PC-9 (cell line): ENCODE results near the gene GPR34. TPM values are rescaled to one million over a fixed set of nuclear protein-coding genes. Genes with fewer than 3 reads are reported as not detected.

Experiments used
- BruUV-seq: library from RNA; stranded (reverse); fragments of 400-500 nt; replicated peaks from 2 replicates; lab custom pipeline; 2021; lab: Mats Ljungman, UMichigan
- CTCF ChIA-PET: fragments of 300-600 bp; sonication (Branson Sonifier 250); formaldehyde crosslinking; loops from one replicate; lab custom pipeline; 2022; ENCODE audit warnings: antibody characterized with exemption; lab: Charles Lee
- POLR2A ChIA-PET: fragments of 300-600 bp; sonication (Branson Sonifier 250); formaldehyde crosslinking; loops from one replicate; lab custom pipeline; 2022; ENCODE audit warnings: antibody characterized with exemption; ENCODE audit not compliant: unreplicated experiment; lab: Charles Lee
- DNase-seq, 2 experiments: peaks; one replicate each; pipeline versions ENCODE4 v3.0.0 to v3.0.0-alpha.2; 2015 to 2022; ENCODE audit warnings: mixed read lengths in 1 of 2
- H2AFZ ChIP-seq: fragments of 200-600 bp; sonication (generic); 2 replicates; pipeline ENCODE4 v1.8.1; 2017; ENCODE audit warnings: antibody characterized with exemption
- H3F3A ChIP-seq: fragments of 200-600 bp; sonication (generic); 2 replicates; pipeline ENCODE4 v1.8.1; 2017; ENCODE audit warnings: antibody characterized with exemption, mild to moderate bottlenecking, low read depth; ENCODE audit not compliant: insufficient read depth
- H3K27ac ChIP-seq: fragments of 200-600 bp; sonication (generic); 2 replicates; pipeline ENCODE4 v1.6.1; 2016; ENCODE audit warnings: mixed run types
- H3K27me3 ChIP-seq: fragments of 200-600 bp; sonication (generic); 2 replicates; pipeline ENCODE4 v1.6.1; 2016; ENCODE audit warnings: low read depth, mixed run types; ENCODE audit not compliant: insufficient read depth
- H3K36me3 ChIP-seq: fragments of 200-600 bp; sonication (generic); 2 replicates; pipeline ENCODE4 v1.6.1; 2016; ENCODE audit warnings: low read depth, mixed run types
- H3K4me1 ChIP-seq: fragments of 200-600 bp; sonication (generic); replicated peaks from 2 replicates; pipeline ENCODE4 v1.6.1; 2016; ENCODE audit warnings: mixed run types; ENCODE audit not compliant: insufficient read depth
- H3K4me2 ChIP-seq: fragments of 200-600 bp; sonication (generic); 2 replicates; pipeline ENCODE4 v1.6.1; 2017; ENCODE audit warnings: mixed run types
- H3K4me3 ChIP-seq: fragments of 200-600 bp; sonication (generic); 2 replicates; pipeline ENCODE4 v1.6.1; 2016; ENCODE audit warnings: mixed run types
- H3K79me2 ChIP-seq: fragments of 200-600 bp; sonication (generic); 2 replicates; pipeline ENCODE4 v1.6.1; 2017; ENCODE audit warnings: low read depth, mixed run types
- H3K9me2 ChIP-seq: fragments of 200-600 bp; sonication (generic); 2 replicates; pipeline ENCODE4 v1.8.1; 2017; ENCODE audit warnings: mild to moderate bottlenecking; ENCODE audit not compliant: insufficient read depth
- H3K9me3 ChIP-seq: fragments of 200-600 bp; sonication (generic); 2 replicates; pipeline ENCODE4 v1.8.1; 2016; ENCODE audit warnings: low read depth; ENCODE audit not compliant: insufficient read depth
- H4K20me1 ChIP-seq: fragments of 200-600 bp; sonication (generic); 2 replicates; pipeline ENCODE4 v1.8.1; 2017; ENCODE audit not compliant: insufficient read depth
- CTCF ChIP-seq: fragments of 200-600 bp; sonication (generic); conservative IDR thresholded peaks from 2 replicates; pipeline ENCODE4 v1.6.1; 2017; ENCODE audit warnings: mixed run types, antibody characterized with exemption, mild to moderate bottlenecking, moderate library complexity
- EZH2 ChIP-seq: fragments of 200-600 bp; sonication (generic); IDR thresholded peaks from 2 replicates; pipeline ENCODE4 v1.8.0; 2017; ENCODE audit warnings: antibody characterized with exemption, low read depth
- intact Hi-C: fragments of 100-400 bp; cut with micrococcal nuclease; formaldehyde crosslinking; loops from one replicate; pipeline ENCODE4 v1.10.0; 2022; ENCODE audit not compliant: unreplicated experiment
- total RNA-seq: library from RNA; stranded (reverse); gene quantifications from 2 replicates; pipeline ENCODE4 v1.2.3, GENCODE V29; 2021

The GPR34 gene
- total RNA-seq, 1 experiment from 2014 or later = not detected

- CTCF ChIA-PET = no interaction called here
- DNase-seq = peak in 1 of 2 experiments; percentile 0
- no TSS peak for BruUV-seq
Measured at GRCh38 chrX:41734530-41734929, 45.8 kb downstream of the GPR34 start.

GRCh38 chrX:41737065-41737464, 48.3 kb downstream of the GPR34 start:
- TF ChIP-seq CTCF = no peak

More at GRCh38 chrX:41734530-41734929, 45.8 kb downstream of the GPR34 start:
- no peak overlapping the region for H2AFZ ChIP-seq
- TF ChIP-seq CTCF (no peak; the same call in 1 of the 2 replicates), EZH2 (no peak)
- no peaks in the 10 kb centered on the region for H3K9me2 ChIP-seq
- intact Hi-C loops = no loop called here
- H3F3A ChIP-seq = no peaks in the 10 kb centered on the region
- H3K79me2 ChIP-seq = no peaks in the 10 kb centered on the region
- H4K20me1 ChIP-seq = no peaks in the 10 kb centered on the region
- no peaks in the 10 kb centered on the region for H3K4me1 ChIP-seq
- no peaks in the 10 kb centered on the region for H3K27me3 ChIP-seq
- H3K36me3 ChIP-seq = no peaks in the 10 kb centered on the region
- H3K4me3 ChIP-seq = no peak overlapping the region
- H3K27ac ChIP-seq = no peak overlapping the region
- POLR2A ChIA-PET = no interaction called here
- H3K4me2 ChIP-seq = no peak overlapping the region
- H3K9me3 ChIP-seq = no peaks in the 10 kb centered on the region

GRCh38 chrX:41739871-41740270, 51.1 kb downstream of the GPR34 start:
- CTCF ChIA-PET = no interaction called here

More at GRCh38 chrX:41737065-41737464, 48.3 kb downstream of the GPR34 start:
- no peaks in the 10 kb centered on the region for H3K27me3 ChIP-seq
- H3K9me2 ChIP-seq = no peaks in the 10 kb centered on the region
- BruUV-seq = no TSS peak
- no peaks in the 10 kb centered on the region for H3F3A ChIP-seq
- H3K27ac ChIP-seq = no peak overlapping the region
- POLR2A ChIA-PET = no interaction called here
- H3K4me2 ChIP-seq = no peak overlapping the region
- no peak for DNase-seq
- no peak overlapping the region for H3K4me3 ChIP-seq
- intact Hi-C loops = no loop called here
- H2AFZ ChIP-seq = no peak overlapping the region
- no peaks in the 10 kb centered on the region for H3K79me2 ChIP-seq
- H4K20me1 ChIP-seq = no peaks in the 10 kb centered on the region
- no peaks in the 10 kb centered on the region for H3K36me3 ChIP-seq
- H3K9me3 ChIP-seq = no peaks in the 10 kb centered on the region
- CTCF ChIA-PET = no interaction called here
- H3K4me1 ChIP-seq = no peaks in the 10 kb centered on the region

More at GRCh38 chrX:41739871-41740270, 51.1 kb downstream of the GPR34 start:
- no peak for DNase-seq
- H3F3A ChIP-seq = no peaks in the 10 kb centered on the region
- H3K4me3 ChIP-seq = no peak overlapping the region
- H3K4me2 ChIP-seq = no peak overlapping the region
- intact Hi-C loops = no loop called here
- no peak overlapping the region for H2AFZ ChIP-seq
- H3K9me2 ChIP-seq = no peaks in the 10 kb centered on the region
- no TSS peak for BruUV-seq
- no peaks in the 10 kb centered on the region for H3K36me3 ChIP-seq
- H3K27ac ChIP-seq = no peak overlapping the region
- H3K4me1 ChIP-seq = no peaks in the 10 kb centered on the region
- POLR2A ChIA-PET = no interaction called here
- no peaks in the 10 kb centered on the region for H3K79me2 ChIP-seq
- TF ChIP-seq EZH2 (no peak), CTCF (no peak)
- no peaks in the 10 kb centered on the region for H4K20me1 ChIP-seq
- no peaks in the 10 kb centered on the region for H3K9me3 ChIP-seq
- no peaks in the 10 kb centered on the region for H3K27me3 ChIP-seq

Other genes with a start within 250 kb of the GPR34 start
- gene NYX, start 241.6 kb upstream of the GPR34 start, total RNA-seq = not detected in 2 replicates
- not detected in 2 replicates for gene GPR82, start 35.2 kb downstream of the GPR34 start, total RNA-seq
- gene CASK, start 234.6 kb downstream of the GPR34 start, total RNA-seq = 25.9 and 29.4 TPM in 2 replicates